OCI-LY3 (cell line): ENCODE results near the gene YARS2.

Source experiments
- H2AFZ ChIP-seq: fragments of 200-600, 300-600 bp; shearing (Covaris generic); 2 replicates; pipeline ENCODE4 v1.6.0; 2014; ENCODE audit warnings: antibody characterized with exemption, low read depth, low read length
- H3K27ac ChIP-seq: fragments of 200-600, 300-600 bp; sonication (generic); 2 replicates; pipeline ENCODE4 v1.5.1; 2014; ENCODE audit warnings: mild to moderate bottlenecking, low read length, moderate library complexity, mixed read lengths
- H3K27me3 ChIP-seq: fragments of 200-600, 300-600 bp; sonication (generic); 2 replicates; pipeline ENCODE4 v1.6.1; 2014; ENCODE audit warnings: low read depth, low read length, mixed read lengths
- H3K36me3 ChIP-seq: fragments of 200-600, 300-600 bp; sonication (generic); replicated peaks from 2 replicates; pipeline ENCODE3; 2014; ENCODE audit warnings: low read depth, low read length, mixed read lengths
- H3K4me1 ChIP-seq: fragments of 300-600, 200-600 bp; sonication (generic); 2 replicates; pipeline ENCODE4 v1.6.1; 2014; ENCODE audit warnings: low read length, mixed read lengths
- H3K4me2 ChIP-seq: fragments of 200-600, 300-600 bp; sonication (generic); 2 replicates; pipeline ENCODE4 v1.6.1; 2014; ENCODE audit warnings: low read length, mixed read lengths
- H3K4me3 ChIP-seq: fragments of 300-600, 200-600 bp; sonication (generic); 2 replicates; pipeline ENCODE4 v1.5.1; 2014; ENCODE audit warnings: antibody characterized with exemption, mild to moderate bottlenecking, low read length, moderate library complexity
- H3K79me2 ChIP-seq: fragments of 300-600, 200-600 bp; shearing (Covaris generic); 2 replicates; pipeline ENCODE4 v1.6.1; 2014; ENCODE audit warnings: mild to moderate bottlenecking, low read length, mixed read lengths
- H3K9ac ChIP-seq: fragments of 300-600, 200-600 bp; shearing (Covaris generic); 2 replicates; pipeline ENCODE4 v1.6.0; 2014; ENCODE audit warnings: mild to moderate bottlenecking, low read length, moderate library complexity
- H3K9me3 ChIP-seq: fragments of 200-600, 300-600 bp; shearing (Covaris generic); 2 replicates; pipeline ENCODE4 v1.6.1; 2014; ENCODE audit warnings: low read length, mixed read lengths; ENCODE audit not compliant: insufficient read depth
- H4K20me1 ChIP-seq: fragments of 200-600, 300-600 bp; sonication (generic); 2 replicates; pipeline ENCODE4 v1.6.1; 2016; ENCODE audit warnings: low read length, mixed read lengths; ENCODE audit not compliant: insufficient read depth
- EZH2phosphoT487 ChIP-seq: fragments of 200-600 bp; shearing (Covaris generic); IDR thresholded peaks from 2 replicates; pipeline ENCODE4 v1.6.1; 2018; ENCODE audit warnings: antibody characterized with exemption, mixed run types, low read depth
- TF ChIP-seq, protein P1 (sequence below): fragments of 200-600, 300-600 bp; sonication (generic); IDR thresholded peaks from 2 replicates; pipeline ENCODE4 v1.5.1; 2014; ENCODE audit warnings: antibody characterized with exemption, low read length, low read depth

Gene YARS2

DNA sequence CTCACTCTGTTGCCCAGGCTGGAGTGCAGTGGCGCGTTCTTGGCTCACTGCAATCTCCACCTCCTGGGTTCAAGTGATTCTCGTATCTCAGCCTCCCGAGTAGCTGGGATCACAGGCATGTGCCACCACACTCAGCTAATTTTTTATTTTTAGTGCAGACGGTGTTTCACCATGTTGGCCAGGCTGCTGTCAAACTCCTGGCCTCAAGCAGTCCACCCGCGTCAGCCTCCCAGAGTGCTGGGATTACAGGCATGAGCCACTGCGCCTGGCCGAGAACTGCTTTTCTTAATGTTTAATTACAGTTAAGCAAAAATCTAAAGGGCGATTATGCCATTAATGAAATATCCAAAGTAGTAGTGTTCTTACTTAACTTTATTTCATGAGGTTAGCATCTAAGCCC, 13.6 kb downstream of the YARS2 start:
- no peak overlapping the region for H3K4me2 ChIP-seq
- peaks cover 11% of the 10 kb centered on the region; the same call in 1 of the 2 replicates for H3K79me2 ChIP-seq
- peaks cover 66% of the 10 kb centered on the region for H3K36me3 ChIP-seq
- H3K4me3 ChIP-seq = no peak overlapping the region
- no peak overlapping the region for H3K27ac ChIP-seq
- no peak for TF ChIP-seq EZH2phosphoT487
- TF ChIP-seq, protein P1, sequence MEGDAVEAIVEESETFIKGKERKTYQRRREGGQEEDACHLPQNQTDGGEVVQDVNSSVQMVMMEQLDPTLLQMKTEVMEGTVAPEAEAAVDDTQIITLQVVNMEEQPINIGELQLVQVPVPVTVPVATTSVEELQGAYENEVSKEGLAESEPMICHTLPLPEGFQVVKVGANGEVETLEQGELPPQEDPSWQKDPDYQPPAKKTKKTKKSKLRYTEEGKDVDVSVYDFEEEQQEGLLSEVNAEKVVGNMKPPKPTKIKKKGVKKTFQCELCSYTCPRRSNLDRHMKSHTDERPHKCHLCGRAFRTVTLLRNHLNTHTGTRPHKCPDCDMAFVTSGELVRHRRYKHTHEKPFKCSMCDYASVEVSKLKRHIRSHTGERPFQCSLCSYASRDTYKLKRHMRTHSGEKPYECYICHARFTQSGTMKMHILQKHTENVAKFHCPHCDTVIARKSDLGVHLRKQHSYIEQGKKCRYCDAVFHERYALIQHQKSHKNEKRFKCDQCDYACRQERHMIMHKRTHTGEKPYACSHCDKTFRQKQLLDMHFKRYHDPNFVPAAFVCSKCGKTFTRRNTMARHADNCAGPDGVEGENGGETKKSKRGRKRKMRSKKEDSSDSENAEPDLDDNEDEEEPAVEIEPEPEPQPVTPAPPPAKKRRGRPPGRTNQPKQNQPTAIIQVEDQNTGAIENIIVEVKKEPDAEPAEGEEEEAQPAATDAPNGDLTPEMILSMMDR = no peak
- no peak overlapping the region for H2AFZ ChIP-seq
- no peak overlapping the region for H3K9ac ChIP-seq
- peaks cover 6% of the 10 kb centered on the region for H4K20me1 ChIP-seq
- no peaks in the 10 kb centered on the region for H3K4me1 ChIP-seq
- H3K9me3 ChIP-seq = no peaks in the 10 kb centered on the region
- H3K27me3 ChIP-seq = no peaks in the 10 kb centered on the region

DNA sequence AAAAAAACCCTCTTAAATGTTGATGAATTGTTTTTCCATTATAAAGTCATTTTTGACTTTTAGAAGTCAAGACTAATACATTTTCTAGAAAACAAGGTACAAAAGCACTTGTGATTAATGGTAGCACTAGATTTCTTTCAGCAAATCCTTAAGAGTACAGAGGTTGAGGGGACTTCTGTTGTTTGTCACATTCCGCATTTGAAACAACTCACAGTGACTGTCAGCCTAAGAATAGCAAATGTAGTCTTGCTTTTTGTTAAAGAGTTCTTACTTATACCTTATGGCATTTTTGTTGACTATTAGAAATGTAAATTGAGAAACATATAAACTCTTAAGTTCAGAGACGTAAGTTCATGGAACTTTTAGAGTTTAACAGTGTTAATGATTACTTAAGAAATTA, 16.4 kb downstream of the YARS2 start:
- Histone ChIP-seq H3K9me3 (no peaks in the 10 kb centered on the region), H3K9ac (no peak overlapping the region), H3K4me2 (no peak overlapping the region), H3K79me2 (peaks cover 11% of the 10 kb centered on the region; the same call in 1 of the 2 replicates), H3K4me3 (no peak overlapping the region), H4K20me1 (peaks cover 6% of the 10 kb centered on the region), H3K27me3 (no peaks in the 10 kb centered on the region), H2AFZ (no peak overlapping the region), H3K36me3 (peaks cover 55% of the 10 kb centered on the region), H3K4me1 (no peaks in the 10 kb centered on the region), H3K27ac (no peak overlapping the region)
- TF ChIP-seq, protein P1 = no peak
- no peak for TF ChIP-seq EZH2phosphoT487

DNA sequence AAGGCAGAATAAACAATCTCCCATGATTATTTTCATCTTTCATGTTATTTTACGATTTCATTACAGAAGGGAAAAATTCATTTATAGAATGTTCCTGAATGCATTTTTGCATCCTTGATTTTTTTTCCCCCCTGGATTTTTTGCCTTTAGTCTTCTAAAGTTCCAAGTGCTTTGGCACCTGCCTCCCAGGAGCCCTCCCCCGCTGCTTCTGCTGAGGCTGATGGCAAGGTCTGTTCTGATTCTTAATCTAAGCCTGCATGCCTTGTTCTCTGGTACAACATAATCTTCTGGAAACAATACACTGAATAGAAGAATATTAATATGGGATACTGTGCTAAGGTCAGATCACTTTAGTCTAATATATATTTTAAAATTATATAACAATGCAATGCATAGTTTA, 18.0 kb downstream of the YARS2 start:
- Histone ChIP-seq H3K36me3 (peaks cover 51% of the 10 kb centered on the region), H3K4me3 (no peak overlapping the region), H3K9me3 (no peaks in the 10 kb centered on the region), H2AFZ (no peak overlapping the region), H3K9ac (no peak overlapping the region), H3K27me3 (no peaks in the 10 kb centered on the region), H3K4me1 (no peaks in the 10 kb centered on the region), H3K27ac (no peak overlapping the region), H3K4me2 (no peak overlapping the region), H4K20me1 (no peaks in the 10 kb centered on the region), H3K79me2 (0 out of 2 replicates have a peak, but pooled peaks cover 6% of the 10 kb centered on the region)
- TF ChIP-seq, protein P1 = no peak

GRCh38 chr12:32736445-32736844, 19.3 kb downstream of the YARS2 start:
- no peaks in the 10 kb centered on the region for H4K20me1 ChIP-seq
- H3K4me3 ChIP-seq = no peak overlapping the region
- H3K36me3 ChIP-seq = peaks cover 45% of the 10 kb centered on the region
- no peak for TF ChIP-seq EZH2phosphoT487
- TF ChIP-seq, protein P1 = no peak
- H3K9me3 ChIP-seq = no peaks in the 10 kb centered on the region
- no peaks in the 10 kb centered on the region for H3K4me1 ChIP-seq
- no peak overlapping the region for H2AFZ ChIP-seq
- H3K4me2 ChIP-seq = no peak overlapping the region
- H3K27ac ChIP-seq = no peak overlapping the region
- no peaks in the 10 kb centered on the region for H3K79me2 ChIP-seq
- no peak overlapping the region for H3K9ac ChIP-seq
- H3K27me3 ChIP-seq = no peaks in the 10 kb centered on the region
